HEK293 (cell line): ENCODE measurements around the gene YJU2.

Experiments used
- BCL11A ChIP-seq: fragments of 450-650 bp; formaldehyde crosslinking; IDR thresholded peaks from 2 replicates; pipeline ENCODE4 v1.5.1; 2016; ENCODE audit warnings: low read depth, missing biosample characterization, missing genetic modification characterization
- GFI1B ChIP-seq: fragments of 450-650 bp; formaldehyde crosslinking; IDR thresholded peaks from 2 replicates; pipeline ENCODE4 v1.5.1; 2016; ENCODE audit warnings: missing biosample characterization, missing genetic modification characterization
- KLF10 ChIP-seq: fragments of 450-650 bp; IDR thresholded peaks from 2 replicates; pipeline ENCODE4 v1.5.1; 2018; ENCODE audit warnings: missing biosample characterization, mild to moderate bottlenecking, missing genetic modification characterization
- KLF7 ChIP-seq: fragments of 450-650 bp; formaldehyde crosslinking; IDR thresholded peaks from 2 replicates; pipeline ENCODE4 v1.5.1; 2016; ENCODE audit warnings: missing biosample characterization, missing genetic modification characterization, borderline replicate concordance
- KLF8 ChIP-seq: fragments of 450-650 bp; formaldehyde crosslinking; IDR thresholded peaks from 2 replicates; pipeline ENCODE4 v1.5.1; 2016; ENCODE audit warnings: missing biosample characterization, missing genetic modification characterization
- MEIS1 ChIP-seq: sonication (generic); formaldehyde crosslinking; IDR thresholded peaks from 2 replicates; pipeline ENCODE4 v1.8.1; 2022; ENCODE audit warnings: missing genetic modification reagents, mild to moderate bottlenecking, borderline replicate concordance
- SCRT2 ChIP-seq: fragments of 450-650 bp; formaldehyde crosslinking; IDR thresholded peaks from 2 replicates; pipeline ENCODE4 v1.5.1; 2016; ENCODE audit warnings: missing biosample characterization, missing genetic modification characterization
- SP2 ChIP-seq: fragments of 450-650 bp; formaldehyde crosslinking; IDR thresholded peaks from 2 replicates; pipeline ENCODE4 v1.5.1; 2016; ENCODE audit warnings: missing biosample characterization, missing genetic modification characterization
- ZBTB1 ChIP-seq: fragments of 450-650 bp; formaldehyde crosslinking; IDR thresholded peaks from 2 replicates; pipeline ENCODE4 v1.5.1; 2016; ENCODE audit warnings: missing biosample characterization, missing genetic modification characterization
- ZBTB20 ChIP-seq: fragments of 450-650 bp; formaldehyde crosslinking; IDR thresholded peaks from 2 replicates; pipeline ENCODE4 v1.5.1; 2016; ENCODE audit warnings: missing biosample characterization, missing genetic modification characterization
- ZNF16 ChIP-seq: fragments of 450-650 bp; formaldehyde crosslinking; IDR thresholded peaks from 2 replicates; pipeline ENCODE4 v1.5.1; 2016; ENCODE audit warnings: low read depth, missing biosample characterization, missing genetic modification characterization
- ZNF175 ChIP-seq: fragments of 450-650 bp; formaldehyde crosslinking; IDR thresholded peaks from 2 replicates; pipeline ENCODE4 v1.5.1; 2016; ENCODE audit warnings: missing biosample characterization, missing genetic modification characterization
- ZNF248 ChIP-seq: fragments of 450-650 bp; formaldehyde crosslinking; IDR thresholded peaks from 2 replicates; pipeline ENCODE4 v1.5.1; 2017; ENCODE audit warnings: missing biosample characterization, missing genetic modification characterization
- ZNF302 ChIP-seq: fragments of 450-650 bp; formaldehyde crosslinking; IDR thresholded peaks from 2 replicates; pipeline ENCODE4 v1.5.1; 2016; ENCODE audit warnings: missing biosample characterization, missing genetic modification characterization, low read depth
- ZNF404 ChIP-seq: fragments of 450-650 bp; formaldehyde crosslinking; IDR thresholded peaks from 2 replicates; pipeline ENCODE4 v1.5.1; 2017; ENCODE audit warnings: missing biosample characterization, missing genetic modification characterization
- ZNF561 ChIP-seq: fragments of 450-650 bp; IDR thresholded peaks from 2 replicates; pipeline ENCODE4 v1.5.1; 2018; ENCODE audit warnings: missing biosample characterization, missing genetic modification characterization, borderline replicate concordance
- ZNF600 ChIP-seq: fragments of 450-650 bp; formaldehyde crosslinking; IDR thresholded peaks from 2 replicates; pipeline ENCODE4 v1.5.1; 2016; ENCODE audit warnings: missing biosample characterization, missing genetic modification characterization
- ZNF629 ChIP-seq: fragments of 450-650 bp; formaldehyde crosslinking; IDR thresholded peaks from 2 replicates; pipeline ENCODE4 v1.5.1; 2017; ENCODE audit warnings: missing biosample characterization, missing genetic modification characterization
- ZNF670 ChIP-seq: fragments of 450-650 bp; formaldehyde crosslinking; IDR thresholded peaks from 2 replicates; pipeline ENCODE4 v1.5.1; 2016; ENCODE audit warnings: missing biosample characterization, missing genetic modification characterization, low read depth
- ZNF701 ChIP-seq: fragments of 450-650 bp; formaldehyde crosslinking; IDR thresholded peaks from 2 replicates; pipeline ENCODE4 v1.5.1; 2016; ENCODE audit warnings: missing biosample characterization, missing genetic modification characterization
- ZNF791 ChIP-seq: fragments of 450-650 bp; formaldehyde crosslinking; IDR thresholded peaks from 2 replicates; pipeline ENCODE4 v1.5.1; 2016; ENCODE audit warnings: missing biosample characterization, missing genetic modification characterization
- ZSCAN23 ChIP-seq: fragments of 450-650 bp; formaldehyde crosslinking; IDR thresholded peaks from 2 replicates; pipeline ENCODE4 v1.5.1; 2016; ENCODE audit warnings: missing biosample characterization, missing genetic modification characterization
- TF ChIP-seq, protein P1 (sequence below): fragments of 450-650 bp; formaldehyde crosslinking; IDR thresholded peaks from 2 replicates; pipeline ENCODE4 v1.5.1; 2017; ENCODE audit warnings: missing biosample characterization, mild to moderate bottlenecking, missing genetic modification characterization, moderate library complexity
- TF ChIP-seq, protein P2 (sequence below): fragments of 450-650 bp; formaldehyde crosslinking; IDR thresholded peaks from 2 replicates; pipeline ENCODE4 v1.5.1; 2016; ENCODE audit warnings: missing biosample characterization, missing genetic modification characterization
- TF ChIP-seq, protein P3 (sequence below): fragments of 450-650 bp; formaldehyde crosslinking; IDR thresholded peaks from 2 replicates; pipeline ENCODE4 v1.5.1; 2016; ENCODE audit warnings: missing biosample characterization, missing genetic modification characterization, low read depth
- TF ChIP-seq, protein P4 (sequence below): fragments of 450-650 bp; formaldehyde crosslinking; IDR thresholded peaks from 2 replicates; pipeline ENCODE4 v1.5.1; 2016; ENCODE audit warnings: missing biosample characterization, missing genetic modification characterization
- TF ChIP-seq, protein P5 (sequence below): fragments of 450-650 bp; formaldehyde crosslinking; conservative IDR thresholded peaks from 2 replicates; pipeline ENCODE4 v1.5.1; 2016; ENCODE audit warnings: low read depth, missing biosample characterization, missing genetic modification characterization

YJU2 gene

DNA sequence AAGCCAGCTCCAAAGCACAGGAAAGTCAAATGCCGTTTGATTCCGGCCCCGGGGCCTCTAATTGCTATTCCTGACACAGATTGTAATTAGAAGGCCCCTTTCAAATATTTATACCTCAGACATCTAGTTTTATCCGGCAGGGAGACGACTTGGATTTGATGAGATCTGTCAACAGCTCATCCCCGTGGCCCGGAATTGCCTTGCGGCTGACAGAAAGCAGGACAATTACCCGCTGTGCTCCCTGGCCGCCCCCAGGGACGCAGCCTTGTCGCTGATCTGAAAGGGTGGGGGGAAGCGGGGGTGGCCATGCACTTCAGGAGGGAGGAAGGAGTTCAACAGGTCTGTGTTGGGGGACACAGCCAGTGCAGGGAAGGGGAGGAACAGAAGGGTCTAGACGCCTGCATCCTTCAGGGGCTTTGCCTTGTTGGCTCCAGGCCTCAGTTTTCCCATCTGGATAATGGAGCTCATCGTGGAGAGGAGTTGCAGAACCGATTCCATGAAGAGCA lies 30.4 kb downstream of the YJU2 start (continued):
- TF ChIP-seq, protein P1, sequence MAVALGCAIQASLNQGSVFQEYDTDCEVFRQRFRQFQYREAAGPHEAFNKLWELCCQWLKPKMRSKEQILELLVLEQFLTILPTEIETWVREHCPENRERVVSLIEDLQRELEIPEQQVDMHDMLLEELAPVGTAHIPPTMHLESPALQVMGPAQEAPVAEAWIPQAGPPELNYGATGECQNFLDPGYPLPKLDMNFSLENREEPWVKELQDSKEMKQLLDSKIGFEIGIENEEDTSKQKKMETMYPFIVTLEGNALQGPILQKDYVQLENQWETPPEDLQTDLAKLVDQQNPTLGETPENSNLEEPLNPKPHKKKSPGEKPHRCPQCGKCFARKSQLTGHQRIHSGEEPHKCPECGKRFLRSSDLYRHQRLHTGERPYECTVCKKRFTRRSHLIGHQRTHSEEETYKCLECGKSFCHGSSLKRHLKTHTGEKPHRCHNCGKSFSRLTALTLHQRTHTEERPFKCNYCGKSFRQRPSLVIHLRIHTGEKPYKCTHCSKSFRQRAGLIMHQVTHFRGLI (tag by site-specific recombination), result no peak
- TF ChIP-seq ZBTB20 (tag by site-specific recombination) (no peak), MEIS1 (CRISPR knock-in tag) (no peak), ZNF629 (tag by site-specific recombination) (no peak), SP2 (no peak), ZNF175 (no peak), ZNF404 (tag by site-specific recombination) (no peak), ZNF16 (tag by site-specific recombination) (no peak), BCL11A (tag by site-specific recombination) (no peak), KLF10 (tag by site-specific recombination) (no peak), ZNF302 (tag by site-specific recombination) (no peak), ZNF561 (no peak), ZNF701 (tag by site-specific recombination) (no peak), ZSCAN23 (no peak), ZNF248 (tag by site-specific recombination) (no peak), ZNF670 (tag by site-specific recombination) (no peak), SCRT2 (tag by site-specific recombination) (peak; percentile 89), KLF8 (peak; percentile 40; the same call in 1 of the 2 replicates), ZNF791 (tag by site-specific recombination) (no peak), ZBTB1 (tag by site-specific recombination) (no peak), GFI1B (tag by site-specific recombination) (no peak), ZNF600 (no peak), KLF7 (tag by site-specific recombination) (0 out of 2 replicates have a peak, but pooled peaks have one; percentile 23)
- TF ChIP-seq, protein P2, sequence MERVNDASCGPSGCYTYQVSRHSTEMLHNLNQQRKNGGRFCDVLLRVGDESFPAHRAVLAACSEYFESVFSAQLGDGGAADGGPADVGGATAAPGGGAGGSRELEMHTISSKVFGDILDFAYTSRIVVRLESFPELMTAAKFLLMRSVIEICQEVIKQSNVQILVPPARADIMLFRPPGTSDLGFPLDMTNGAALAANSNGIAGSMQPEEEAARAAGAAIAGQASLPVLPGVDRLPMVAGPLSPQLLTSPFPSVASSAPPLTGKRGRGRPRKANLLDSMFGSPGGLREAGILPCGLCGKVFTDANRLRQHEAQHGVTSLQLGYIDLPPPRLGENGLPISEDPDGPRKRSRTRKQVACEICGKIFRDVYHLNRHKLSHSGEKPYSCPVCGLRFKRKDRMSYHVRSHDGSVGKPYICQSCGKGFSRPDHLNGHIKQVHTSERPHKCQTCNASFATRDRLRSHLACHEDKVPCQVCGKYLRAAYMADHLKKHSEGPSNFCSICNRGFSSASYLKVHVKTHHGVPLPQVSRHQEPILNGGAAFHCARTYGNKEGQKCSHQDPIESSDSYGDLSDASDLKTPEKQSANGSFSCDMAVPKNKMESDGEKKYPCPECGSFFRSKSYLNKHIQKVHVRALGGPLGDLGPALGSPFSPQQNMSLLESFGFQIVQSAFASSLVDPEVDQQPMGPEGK (tag by site-specific recombination), result peak; percentile 37; the same call in 1 of the 2 replicates
- TF ChIP-seq, protein P3, sequence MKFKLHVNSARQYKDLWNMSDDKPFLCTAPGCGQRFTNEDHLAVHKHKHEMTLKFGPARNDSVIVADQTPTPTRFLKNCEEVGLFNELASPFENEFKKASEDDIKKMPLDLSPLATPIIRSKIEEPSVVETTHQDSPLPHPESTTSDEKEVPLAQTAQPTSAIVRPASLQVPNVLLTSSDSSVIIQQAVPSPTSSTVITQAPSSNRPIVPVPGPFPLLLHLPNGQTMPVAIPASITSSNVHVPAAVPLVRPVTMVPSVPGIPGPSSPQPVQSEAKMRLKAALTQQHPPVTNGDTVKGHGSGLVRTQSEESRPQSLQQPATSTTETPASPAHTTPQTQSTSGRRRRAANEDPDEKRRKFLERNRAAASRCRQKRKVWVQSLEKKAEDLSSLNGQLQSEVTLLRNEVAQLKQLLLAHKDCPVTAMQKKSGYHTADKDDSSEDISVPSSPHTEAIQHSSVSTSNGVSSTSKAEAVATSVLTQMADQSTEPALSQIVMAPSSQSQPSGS (tag by site-specific recombination), result no peak
- TF ChIP-seq, protein P4, sequence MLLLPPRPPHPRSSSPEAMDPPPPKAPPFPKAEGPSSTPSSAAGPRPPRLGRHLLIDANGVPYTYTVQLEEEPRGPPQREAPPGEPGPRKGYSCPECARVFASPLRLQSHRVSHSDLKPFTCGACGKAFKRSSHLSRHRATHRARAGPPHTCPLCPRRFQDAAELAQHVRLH (tag by site-specific recombination), result no peak
- TF ChIP-seq, protein P5, sequence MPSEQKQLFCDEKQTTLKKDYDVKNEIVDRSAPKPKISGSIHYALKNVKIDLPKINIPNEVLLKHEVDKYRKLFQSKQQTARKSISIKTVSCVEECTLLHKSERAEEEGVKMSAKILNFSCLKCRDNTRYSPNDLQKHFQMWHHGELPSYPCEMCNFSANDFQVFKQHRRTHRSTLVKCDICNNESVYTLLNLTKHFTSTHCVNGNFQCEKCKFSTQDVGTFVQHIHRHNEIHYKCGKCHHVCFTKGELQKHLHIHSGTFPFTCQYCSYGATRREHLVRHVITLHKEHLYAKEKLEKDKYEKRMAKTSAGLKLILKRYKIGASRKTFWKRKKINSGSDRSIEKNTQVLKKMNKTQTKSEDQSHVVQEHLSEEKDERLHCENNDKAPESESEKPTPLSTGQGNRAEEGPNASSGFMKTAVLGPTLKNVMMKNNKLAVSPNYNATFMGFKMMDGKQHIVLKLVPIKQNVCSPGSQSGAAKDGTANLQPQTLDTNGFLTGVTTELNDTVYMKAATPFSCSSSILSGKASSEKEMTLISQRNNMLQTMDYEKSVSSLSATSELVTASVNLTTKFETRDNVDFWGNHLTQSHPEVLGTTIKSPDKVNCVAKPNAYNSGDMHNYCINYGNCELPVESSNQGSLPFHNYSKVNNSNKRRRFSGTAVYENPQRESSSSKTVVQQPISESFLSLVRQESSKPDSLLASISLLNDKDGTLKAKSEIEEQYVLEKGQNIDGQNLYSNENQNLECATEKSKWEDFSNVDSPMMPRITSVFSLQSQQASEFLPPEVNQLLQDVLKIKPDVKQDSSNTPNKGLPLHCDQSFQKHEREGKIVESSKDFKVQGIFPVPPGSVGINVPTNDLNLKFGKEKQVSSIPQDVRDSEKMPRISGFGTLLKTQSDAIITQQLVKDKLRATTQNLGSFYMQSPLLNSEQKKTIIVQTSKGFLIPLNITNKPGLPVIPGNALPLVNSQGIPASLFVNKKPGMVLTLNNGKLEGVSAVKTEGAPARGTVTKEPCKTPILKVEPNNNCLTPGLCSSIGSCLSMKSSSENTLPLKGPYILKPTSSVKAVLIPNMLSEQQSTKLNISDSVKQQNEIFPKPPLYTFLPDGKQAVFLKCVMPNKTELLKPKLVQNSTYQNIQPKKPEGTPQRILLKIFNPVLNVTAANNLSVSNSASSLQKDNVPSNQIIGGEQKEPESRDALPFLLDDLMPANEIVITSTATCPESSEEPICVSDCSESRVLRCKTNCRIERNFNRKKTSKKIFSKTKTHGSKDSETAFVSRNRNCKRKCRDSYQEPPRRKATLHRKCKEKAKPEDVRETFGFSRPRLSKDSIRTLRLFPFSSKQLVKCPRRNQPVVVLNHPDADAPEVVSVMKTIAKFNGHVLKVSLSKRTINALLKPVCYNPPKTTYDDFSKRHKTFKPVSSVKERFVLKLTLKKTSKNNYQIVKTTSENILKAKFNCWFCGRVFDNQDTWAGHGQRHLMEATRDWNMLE (tag by site-specific recombination), result no peak
